Neutrophil (primary cell): ENCODE results near the gene CACNA1C.

Source experiments
- H3K27ac ChIP-seq: fragments of 200-600 bp; sonication (generic); 2 replicates; pipeline ENCODE4 v1.5.1; 2016; ENCODE audit warnings: mild to moderate bottlenecking, moderate library complexity
- H3K27me3 ChIP-seq: fragments of 200-600 bp; sonication (generic); 2 replicates; pipeline ENCODE4 v1.6.0; 2016; ENCODE audit warnings: mild to moderate bottlenecking
- H3K36me3 ChIP-seq: fragments of 200-600 bp; sonication (generic); 2 replicates; pipeline ENCODE4 v1.5.1; 2017
- H3K4me1 ChIP-seq, 2 experiments: fragments of 200-600 bp in 1 of 2; sonication (generic) in 1 of 2; 1 replicate in 1 of 2; 2 replicates in 1 of 2; pipeline versions ENCODE4 v1.5.1 to v1.6.1; 2013 to 2016; ENCODE audit warnings: low read depth in 1 of 2, low read length in 1 of 2, mild to moderate bottlenecking in 1 of 2, moderate library complexity in 1 of 2; ENCODE audit not compliant: control insufficient read depth in 1 of 2, insufficient read depth in 1 of 2
- H3K4me3 ChIP-seq, 2 experiments: fragments of 200-600 bp in 1 of 2; sonication (generic) in 1 of 2; 1 replicate in 1 of 2; 2 replicates in 1 of 2; pipeline ENCODE4 v1.5.1; 2013 to 2016; ENCODE audit warnings: low read depth in 1 of 2, low read length in 1 of 2, mild to moderate bottlenecking in 1 of 2, moderate library complexity in 1 of 2
- H3K9me3 ChIP-seq: fragments of 200-600 bp; sonication (generic); 2 replicates; pipeline ENCODE4 v1.5.1; 2016
- TF ChIP-seq, protein P1 (sequence below): fragments of 200-600 bp; sonication (generic); IDR thresholded peaks from 2 replicates; pipeline ENCODE4 v1.5.1; 2016; ENCODE audit warnings: antibody characterized with exemption

CACNA1C gene

DNA sequence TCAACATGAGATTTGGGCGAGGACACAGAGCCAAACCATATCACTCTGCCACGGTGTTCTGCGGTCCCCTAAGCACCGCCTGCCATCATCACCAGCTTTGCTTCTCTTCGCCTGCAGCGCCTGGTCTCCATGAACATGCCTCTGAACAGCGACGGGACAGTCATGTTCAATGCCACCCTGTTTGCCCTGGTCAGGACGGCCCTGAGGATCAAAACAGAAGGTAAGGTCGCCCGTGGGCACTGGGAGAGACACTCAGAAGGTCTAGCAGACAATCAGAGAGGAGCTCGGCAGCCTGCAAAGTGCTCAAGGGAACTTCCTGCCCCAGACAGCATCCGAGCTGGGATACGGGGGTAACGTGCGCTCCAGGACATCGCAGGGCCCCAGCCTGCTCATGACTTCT, 616.0 kb downstream of the CACNA1C start:
- TF ChIP-seq, protein P1, sequence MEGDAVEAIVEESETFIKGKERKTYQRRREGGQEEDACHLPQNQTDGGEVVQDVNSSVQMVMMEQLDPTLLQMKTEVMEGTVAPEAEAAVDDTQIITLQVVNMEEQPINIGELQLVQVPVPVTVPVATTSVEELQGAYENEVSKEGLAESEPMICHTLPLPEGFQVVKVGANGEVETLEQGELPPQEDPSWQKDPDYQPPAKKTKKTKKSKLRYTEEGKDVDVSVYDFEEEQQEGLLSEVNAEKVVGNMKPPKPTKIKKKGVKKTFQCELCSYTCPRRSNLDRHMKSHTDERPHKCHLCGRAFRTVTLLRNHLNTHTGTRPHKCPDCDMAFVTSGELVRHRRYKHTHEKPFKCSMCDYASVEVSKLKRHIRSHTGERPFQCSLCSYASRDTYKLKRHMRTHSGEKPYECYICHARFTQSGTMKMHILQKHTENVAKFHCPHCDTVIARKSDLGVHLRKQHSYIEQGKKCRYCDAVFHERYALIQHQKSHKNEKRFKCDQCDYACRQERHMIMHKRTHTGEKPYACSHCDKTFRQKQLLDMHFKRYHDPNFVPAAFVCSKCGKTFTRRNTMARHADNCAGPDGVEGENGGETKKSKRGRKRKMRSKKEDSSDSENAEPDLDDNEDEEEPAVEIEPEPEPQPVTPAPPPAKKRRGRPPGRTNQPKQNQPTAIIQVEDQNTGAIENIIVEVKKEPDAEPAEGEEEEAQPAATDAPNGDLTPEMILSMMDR: no peak
- no peaks in the 10 kb centered on the region for H3K4me1 ChIP-seq
- H3K4me3 ChIP-seq: no peak overlapping the region
- no peaks in the 10 kb centered on the region for H3K9me3 ChIP-seq
- no peaks in the 10 kb centered on the region for H3K27me3 ChIP-seq
- H3K36me3 ChIP-seq: no peaks in the 10 kb centered on the region
- no peak overlapping the region for H3K27ac ChIP-seq

DNA sequence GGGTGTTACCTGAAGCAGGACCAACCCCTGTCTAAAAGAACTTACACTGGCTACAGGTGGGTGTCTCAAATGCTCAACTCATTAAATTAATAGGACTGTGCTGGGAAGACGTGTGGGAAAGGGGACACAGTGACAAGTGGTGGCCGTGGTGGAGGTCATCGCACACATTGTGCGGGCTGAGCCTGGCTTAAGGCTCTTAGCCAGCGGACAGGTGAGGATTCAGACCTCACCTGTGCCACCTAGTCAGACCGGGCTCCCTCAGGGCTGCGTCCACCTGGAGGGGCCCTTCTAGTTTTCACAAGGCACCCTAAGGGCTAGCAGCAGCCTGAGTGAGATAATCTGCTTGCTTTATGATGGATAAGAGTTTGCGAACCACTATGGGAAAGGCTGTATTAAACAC, 616.8 kb downstream of the CACNA1C start:
- H3K27me3 ChIP-seq: no peaks in the 10 kb centered on the region
- TF ChIP-seq, protein P1: no peak
- no peak overlapping the region for H3K4me3 ChIP-seq
- H3K9me3 ChIP-seq: no peaks in the 10 kb centered on the region
- no peaks in the 10 kb centered on the region for H3K36me3 ChIP-seq
- no peaks in the 10 kb centered on the region for H3K4me1 ChIP-seq
- H3K27ac ChIP-seq: no peak overlapping the region

DNA sequence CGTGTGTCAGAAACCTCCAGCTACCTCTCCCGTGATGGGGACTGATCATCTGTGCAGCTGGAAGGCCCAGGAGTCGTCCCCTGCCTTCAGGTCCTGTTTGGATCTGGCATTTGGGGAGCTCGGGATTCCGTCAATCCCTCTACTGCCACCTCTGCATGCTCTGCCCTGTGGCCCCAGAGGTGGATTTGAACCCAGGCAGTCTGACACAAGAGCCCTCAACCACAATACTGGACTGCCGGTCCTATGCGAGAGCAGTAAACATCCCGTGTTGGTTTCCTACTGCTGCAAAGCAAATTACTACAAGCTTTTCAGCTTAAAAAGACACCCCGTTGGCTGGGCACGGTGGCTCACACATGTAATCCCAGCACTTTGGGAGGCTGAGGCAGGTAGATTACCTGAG, 620.1 kb downstream of the CACNA1C start:
- Histone ChIP-seq H3K27ac (no peak overlapping the region), H3K4me1 (no peaks in the 10 kb centered on the region), H3K4me3 (no peak overlapping the region), H3K27me3 (no peaks in the 10 kb centered on the region), H3K9me3 (no peaks in the 10 kb centered on the region), H3K36me3 (no peaks in the 10 kb centered on the region)
- TF ChIP-seq, protein P1: no peak

DNA sequence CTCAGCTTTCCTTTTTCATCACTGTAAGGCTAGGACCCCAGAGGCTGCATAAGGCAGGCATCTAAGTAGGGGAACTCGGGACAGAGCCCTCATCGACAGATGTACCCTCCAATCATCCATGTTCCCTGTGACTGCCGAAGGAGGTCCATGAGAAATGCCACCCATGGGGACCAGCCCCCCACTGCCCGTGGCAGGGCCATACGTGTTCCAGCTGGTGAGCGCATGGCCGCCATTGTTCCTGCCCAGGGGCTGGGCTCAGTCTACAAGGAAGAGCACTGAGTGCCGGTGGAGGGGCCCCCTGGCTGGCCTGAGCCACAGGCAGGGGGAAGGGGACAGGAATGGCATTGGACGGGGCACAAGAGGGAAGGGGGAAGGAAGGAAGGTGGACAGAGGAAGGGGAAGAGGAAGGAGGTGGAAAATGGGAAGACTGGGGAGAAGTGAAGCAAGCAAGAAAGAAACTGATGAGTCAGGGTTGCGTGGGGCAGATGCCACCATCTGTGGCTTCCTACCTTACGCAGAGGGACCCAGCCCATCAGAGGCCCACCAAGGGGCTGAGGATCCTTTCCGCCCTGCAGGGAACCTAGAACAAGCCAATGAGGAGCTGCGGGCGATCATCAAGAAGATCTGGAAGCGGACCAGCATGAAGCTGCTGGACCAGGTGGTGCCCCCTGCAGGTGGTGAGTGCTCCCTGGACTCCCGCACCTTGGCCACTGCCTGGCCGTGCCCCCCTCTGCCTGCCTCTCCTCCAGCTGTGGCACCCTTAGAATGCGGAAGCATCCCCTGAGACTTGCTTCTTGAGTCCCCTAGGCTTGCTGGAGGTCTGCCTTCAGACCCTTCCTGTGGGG, 621.4 kb downstream of the CACNA1C start:
- no peak overlapping the region for H3K27ac ChIP-seq
- no peaks in the 10 kb centered on the region for H3K27me3 ChIP-seq
- H3K4me1 ChIP-seq: no peaks in the 10 kb centered on the region
- no peak overlapping the region for H3K4me3 ChIP-seq
- H3K36me3 ChIP-seq: no peaks in the 10 kb centered on the region
- H3K9me3 ChIP-seq: no peaks in the 10 kb centered on the region
- TF ChIP-seq, protein P1: no peak

DNA sequence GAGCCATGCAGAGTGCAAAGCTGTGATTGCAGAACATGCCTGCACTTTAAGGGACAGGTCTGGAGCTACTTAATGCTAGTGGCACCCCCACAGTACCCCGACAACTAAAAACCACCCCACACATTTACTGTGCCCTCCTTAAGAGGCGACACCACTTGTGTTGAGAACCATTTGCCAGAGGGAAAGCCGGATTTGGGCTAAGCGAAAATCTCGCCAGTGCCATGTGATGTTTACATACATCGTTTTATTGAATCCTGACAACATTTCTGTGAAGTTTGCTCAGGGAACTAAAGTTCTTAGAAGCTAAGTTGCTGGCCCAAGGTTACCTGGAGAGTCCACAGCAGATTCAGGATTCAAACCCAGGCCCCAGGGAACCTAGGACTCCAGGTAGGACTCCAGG, 623.0 kb downstream of the CACNA1C start:
- TF ChIP-seq, protein P1: no peak
- Histone ChIP-seq H3K4me1 (no peaks in the 10 kb centered on the region), H3K27ac (no peak overlapping the region), H3K4me3 (no peak overlapping the region), H3K9me3 (no peaks in the 10 kb centered on the region), H3K27me3 (no peaks in the 10 kb centered on the region), H3K36me3 (no peaks in the 10 kb centered on the region)
